ENCODE measurements around the gene ATXN2L.

DNA sequence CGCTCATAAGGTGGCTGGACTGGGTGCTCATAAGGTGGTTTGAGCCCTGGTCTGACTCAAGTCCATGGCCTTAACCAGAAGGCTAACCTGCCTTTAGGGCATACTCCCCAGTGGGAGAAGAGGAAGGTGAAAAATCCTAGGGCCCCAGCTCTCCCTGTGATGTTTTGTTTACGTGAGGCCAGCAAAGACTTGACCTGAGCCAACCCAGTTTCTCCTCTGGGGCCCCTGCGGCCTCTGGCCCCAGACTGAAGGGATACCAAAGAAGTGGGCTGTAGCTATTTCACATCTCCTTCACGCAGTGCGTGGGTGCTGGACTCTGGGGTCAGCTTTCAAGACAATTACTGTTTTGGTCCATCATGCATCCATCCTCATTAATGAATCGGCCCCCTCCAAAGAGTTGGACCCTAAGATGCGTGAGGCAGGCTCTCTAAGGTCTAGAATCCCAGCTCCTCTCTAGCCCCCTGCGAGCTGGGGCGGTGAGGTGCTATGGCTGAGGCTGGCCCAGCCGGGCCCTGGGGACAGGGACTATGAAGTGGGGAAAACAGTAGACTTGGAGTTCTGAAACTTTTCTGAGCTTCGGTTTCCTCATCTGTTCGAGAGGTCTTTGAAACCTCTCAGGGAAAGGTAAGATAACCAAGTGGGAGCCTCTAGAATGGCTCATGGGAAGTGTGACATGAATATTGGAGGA, 42.3 kb downstream of the ATXN2L start:
- TF ChIP-seq, protein P1, sequence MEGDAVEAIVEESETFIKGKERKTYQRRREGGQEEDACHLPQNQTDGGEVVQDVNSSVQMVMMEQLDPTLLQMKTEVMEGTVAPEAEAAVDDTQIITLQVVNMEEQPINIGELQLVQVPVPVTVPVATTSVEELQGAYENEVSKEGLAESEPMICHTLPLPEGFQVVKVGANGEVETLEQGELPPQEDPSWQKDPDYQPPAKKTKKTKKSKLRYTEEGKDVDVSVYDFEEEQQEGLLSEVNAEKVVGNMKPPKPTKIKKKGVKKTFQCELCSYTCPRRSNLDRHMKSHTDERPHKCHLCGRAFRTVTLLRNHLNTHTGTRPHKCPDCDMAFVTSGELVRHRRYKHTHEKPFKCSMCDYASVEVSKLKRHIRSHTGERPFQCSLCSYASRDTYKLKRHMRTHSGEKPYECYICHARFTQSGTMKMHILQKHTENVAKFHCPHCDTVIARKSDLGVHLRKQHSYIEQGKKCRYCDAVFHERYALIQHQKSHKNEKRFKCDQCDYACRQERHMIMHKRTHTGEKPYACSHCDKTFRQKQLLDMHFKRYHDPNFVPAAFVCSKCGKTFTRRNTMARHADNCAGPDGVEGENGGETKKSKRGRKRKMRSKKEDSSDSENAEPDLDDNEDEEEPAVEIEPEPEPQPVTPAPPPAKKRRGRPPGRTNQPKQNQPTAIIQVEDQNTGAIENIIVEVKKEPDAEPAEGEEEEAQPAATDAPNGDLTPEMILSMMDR (IDR thresholded peaks at IDR 0.05) = no peak
- TF ChIP-seq POLR2A (IDR thresholded peaks at IDR 0.05) = no peak
